A673 (cell line): ENCODE results near the gene NLN.

ENCODE experiments used
- EZH2 ChIP-seq: fragments of 200-600 bp; sonication (generic); IDR thresholded peaks from 2 replicates; pipeline ENCODE4 v1.6.1; 2017; ENCODE audit warnings: borderline replicate concordance, low read depth, mild to moderate bottlenecking, mixed read lengths, antibody characterized with exemption, low read length; ENCODE audit not compliant: poor library complexity, severe bottlenecking
- TF ChIP-seq, protein P1 (sequence below): fragments of 300-800, 200-600 bp; sonication (generic); conservative IDR thresholded peaks from 2 replicates; pipeline ENCODE4 v1.5.1; 2017; ENCODE audit warnings: low read depth, mild to moderate bottlenecking, antibody characterized with exemption, low read length, moderate library complexity, mixed read lengths

GRCh38 chr5:65672796-65673195 is 49.2 kb upstream of the NLN start:
- TF ChIP-seq, protein P1, sequence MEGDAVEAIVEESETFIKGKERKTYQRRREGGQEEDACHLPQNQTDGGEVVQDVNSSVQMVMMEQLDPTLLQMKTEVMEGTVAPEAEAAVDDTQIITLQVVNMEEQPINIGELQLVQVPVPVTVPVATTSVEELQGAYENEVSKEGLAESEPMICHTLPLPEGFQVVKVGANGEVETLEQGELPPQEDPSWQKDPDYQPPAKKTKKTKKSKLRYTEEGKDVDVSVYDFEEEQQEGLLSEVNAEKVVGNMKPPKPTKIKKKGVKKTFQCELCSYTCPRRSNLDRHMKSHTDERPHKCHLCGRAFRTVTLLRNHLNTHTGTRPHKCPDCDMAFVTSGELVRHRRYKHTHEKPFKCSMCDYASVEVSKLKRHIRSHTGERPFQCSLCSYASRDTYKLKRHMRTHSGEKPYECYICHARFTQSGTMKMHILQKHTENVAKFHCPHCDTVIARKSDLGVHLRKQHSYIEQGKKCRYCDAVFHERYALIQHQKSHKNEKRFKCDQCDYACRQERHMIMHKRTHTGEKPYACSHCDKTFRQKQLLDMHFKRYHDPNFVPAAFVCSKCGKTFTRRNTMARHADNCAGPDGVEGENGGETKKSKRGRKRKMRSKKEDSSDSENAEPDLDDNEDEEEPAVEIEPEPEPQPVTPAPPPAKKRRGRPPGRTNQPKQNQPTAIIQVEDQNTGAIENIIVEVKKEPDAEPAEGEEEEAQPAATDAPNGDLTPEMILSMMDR, result no peak
- TF ChIP-seq EZH2, result no peak
